DND-41 (cell line): ENCODE results near the gene ACAP2.

Experiments
- ATAC-seq: fragments of 200-7000 bp; cut with Tn5 transposase; 3 replicates; pipeline ENCODE4 v1.9.1; 2021; ENCODE audit warnings: low read depth; ENCODE audit not compliant: insufficient read depth
- DNase-seq: peaks from one replicate; pipeline ENCODE4 v3.0.0-alpha.2; 2020
- H2AFZ ChIP-seq: 2 replicates; pipeline ENCODE4 v1.6.0; 2012; ENCODE audit warnings: low read depth, low read length
- H3K27ac ChIP-seq: 2 replicates; pipeline ENCODE4 v1.5.1; 2012; ENCODE audit warnings: low read length, inconsistent platforms
- H3K27me3 ChIP-seq: fragments of 200-600 bp; sonication (generic); 2 replicates; pipeline ENCODE4 v1.6.0; 2012; ENCODE audit warnings: low read length, mild to moderate bottlenecking, inconsistent platforms; ENCODE audit not compliant: insufficient read depth, poor library complexity
- H3K36me3 ChIP-seq: 2 replicates; pipeline ENCODE4 v1.5.1; 2012; ENCODE audit warnings: low read length, inconsistent platforms; ENCODE audit not compliant: insufficient read depth
- H3K4me1 ChIP-seq: 2 replicates; pipeline ENCODE4 v1.5.1; 2012; ENCODE audit warnings: mild to moderate bottlenecking, low read length; ENCODE audit not compliant: insufficient read depth
- H3K4me2 ChIP-seq: 2 replicates; pipeline ENCODE4 v1.6.0; 2012; ENCODE audit warnings: mild to moderate bottlenecking, moderate library complexity, low read length, inconsistent platforms; ENCODE audit not compliant: insufficient read depth
- H3K4me3 ChIP-seq, 2 experiments: fragments of 200-600 bp in 1 of 2; shearing (Covaris generic) in 1 of 2; 2 replicates each; pipeline ENCODE4 v1.5.1; 2012 to 2016; ENCODE audit warnings: inconsistent platforms in 2 of 2, low read length in 2 of 2, mild to moderate bottlenecking in 2 of 2, low read depth in 1 of 2, moderate library complexity in 1 of 2
- H3K79me2 ChIP-seq: 2 replicates; pipeline ENCODE4 v1.6.0; 2012; ENCODE audit warnings: low read length, inconsistent platforms; ENCODE audit not compliant: insufficient read depth
- H3K9ac ChIP-seq: 2 replicates; pipeline ENCODE4 v1.6.0; 2012; ENCODE audit warnings: low read depth, mild to moderate bottlenecking, inconsistent platforms, low read length, moderate library complexity
- H3K9me3 ChIP-seq: 2 replicates; pipeline ENCODE4 v1.5.1; 2012; ENCODE audit warnings: low read length, moderate library complexity, mild to moderate bottlenecking, inconsistent platforms; ENCODE audit not compliant: insufficient read depth, severe bottlenecking
- H4K20me1 ChIP-seq: 2 replicates; pipeline ENCODE4 v1.6.0; 2012; ENCODE audit warnings: low read length; ENCODE audit not compliant: insufficient read depth
- CTCF ChIP-seq: IDR thresholded peaks from 2 replicates; pipeline ENCODE4 v1.5.1; 2012; ENCODE audit warnings: borderline replicate concordance, low read length, moderate library complexity, mild to moderate bottlenecking; ENCODE audit not compliant: poor library complexity, severe bottlenecking; ENCODE audit errors: extremely low read depth
- EZH2 ChIP-seq: IDR thresholded peaks from 3 replicates; pipeline ENCODE4 v1.6.1; 2012; ENCODE audit warnings: borderline replicate concordance, low read depth, mild to moderate bottlenecking, moderate library complexity, low read length, inconsistent platforms; ENCODE audit not compliant: severe bottlenecking

Gene ACAP2

DNA sequence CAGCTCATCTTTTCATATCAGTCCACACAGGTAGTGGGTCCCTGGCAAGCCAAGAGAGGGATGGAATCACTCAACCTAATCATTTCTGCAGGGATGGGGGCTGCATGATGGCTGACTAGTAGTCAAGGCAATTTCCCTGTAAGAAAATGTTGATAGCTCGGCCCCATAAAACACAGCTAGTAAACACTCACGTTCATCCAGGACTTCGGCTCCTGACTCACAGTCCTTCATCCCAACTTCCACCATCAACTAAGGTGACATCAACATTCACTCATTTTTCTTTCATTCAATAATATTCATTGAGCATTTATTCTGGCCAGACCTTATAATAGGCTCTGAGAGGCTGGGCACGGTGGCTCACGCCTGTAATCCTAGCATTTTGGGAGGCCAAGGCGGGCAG lies 4.4 kb upstream of the ACAP2 start:
- no peaks in the 10 kb centered on the region; the same call in 1 of the 2 replicates for H3K36me3 ChIP-seq
- no peaks in the 10 kb centered on the region for H3K9me3 ChIP-seq
- no peak overlapping the region for H3K9ac ChIP-seq
- no peak for TF ChIP-seq EZH2
- no peak for TF ChIP-seq CTCF
- no peaks in the 10 kb centered on the region for H3K27me3 ChIP-seq
- no peak for DNase-seq
- H4K20me1 ChIP-seq, result peaks cover 4% of the 10 kb centered on the region; the same call in 1 of the 2 replicates
- H3K4me2 ChIP-seq, result no peak overlapping the region
- no peak overlapping the region for H3K4me3 ChIP-seq
- H3K79me2 ChIP-seq, result peaks cover 6% of the 10 kb centered on the region
- no peak overlapping the region for H3K27ac ChIP-seq
- ATAC-seq, result no peak
- H2AFZ ChIP-seq, result no peak overlapping the region
- peaks cover 11% of the 10 kb centered on the region for H3K4me1 ChIP-seq

DNA sequence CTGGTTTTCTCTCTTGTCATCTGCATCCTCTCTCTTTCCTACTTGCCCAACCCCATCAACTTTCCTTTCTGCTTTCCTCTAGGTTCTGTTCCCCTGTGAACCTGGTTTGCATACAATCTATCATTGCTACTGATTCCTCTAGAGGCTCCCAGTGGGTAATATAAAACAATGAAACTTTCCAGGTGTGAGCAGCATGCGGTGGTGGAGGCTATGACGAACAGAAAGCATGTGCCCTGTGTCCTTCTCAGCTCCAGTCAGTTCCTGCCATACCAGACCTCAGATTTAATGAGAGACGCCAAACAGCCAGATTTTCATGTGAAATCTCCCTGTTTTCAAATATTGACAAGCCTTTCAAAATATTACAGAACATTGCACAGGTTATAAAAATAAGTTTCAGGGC lies 3.5 kb upstream of the ACAP2 start:
- no peak for TF ChIP-seq EZH2
- no peak for TF ChIP-seq CTCF
- no peaks in the 10 kb centered on the region for H3K27me3 ChIP-seq
- no peak overlapping the region for H3K4me2 ChIP-seq
- no peak overlapping the region for H3K9ac ChIP-seq
- DNase-seq, result no peak
- H3K36me3 ChIP-seq, result no peaks in the 10 kb centered on the region; the same call in 1 of the 2 replicates
- peaks cover 14% of the 10 kb centered on the region for H3K79me2 ChIP-seq
- no peak overlapping the region for H3K27ac ChIP-seq
- no peak for ATAC-seq
- no peak overlapping the region for H3K4me3 ChIP-seq
- H3K4me1 ChIP-seq, result peaks cover 18% of the 10 kb centered on the region
- H3K9me3 ChIP-seq, result no peaks in the 10 kb centered on the region
- H4K20me1 ChIP-seq, result peaks cover 12% of the 10 kb centered on the region
- no peak overlapping the region for H2AFZ ChIP-seq

DNA sequence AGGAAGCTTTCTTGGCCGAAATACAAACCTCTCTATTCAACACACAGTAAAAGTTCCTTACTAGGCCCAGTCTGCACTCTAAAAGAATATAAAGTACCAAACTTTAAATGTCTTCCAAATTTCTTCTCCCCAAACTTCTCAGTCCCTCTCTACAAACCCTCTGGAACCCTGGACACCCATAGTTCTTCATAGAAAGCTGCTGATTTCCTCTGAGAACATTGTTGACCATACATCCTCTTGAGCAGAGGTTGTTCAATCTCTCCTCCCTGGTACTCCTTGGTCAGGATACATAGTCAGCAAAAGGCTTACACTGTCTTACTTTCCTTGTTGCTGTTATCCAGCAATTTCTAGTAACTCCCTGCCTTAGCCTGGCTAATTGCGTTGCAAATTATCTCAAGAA lies 3.1 kb upstream of the ACAP2 start:
- Histone ChIP-seq H3K4me2 (no peak overlapping the region), H3K9ac (no peak overlapping the region), H3K27ac (no peak overlapping the region), H2AFZ (peak overlapping the region; percentile 45; the same call in 1 of the 2 replicates), H3K79me2 (peaks cover 19% of the 10 kb centered on the region), H3K36me3 (no peaks in the 10 kb centered on the region; the same call in 1 of the 2 replicates), H3K27me3 (no peaks in the 10 kb centered on the region), H3K9me3 (no peaks in the 10 kb centered on the region), H3K4me3 (no peak overlapping the region), H4K20me1 (peaks cover 16% of the 10 kb centered on the region), H3K4me1 (peaks cover 23% of the 10 kb centered on the region)
- no peak for ATAC-seq
- TF ChIP-seq EZH2 (no peak), CTCF (no peak)
- DNase-seq, result no peak
